HG02884 (cell line): ENCODE measurements around the gene C11orf68.
"Not testable (repeated sequence)": the region's sequence is repeated elsewhere in the genome, so short reads cannot be mapped to it uniquely, and the experiment has no call there.

Experiments used
- ATAC-seq: cut with Tn5 transposase; IDR thresholded peaks from one replicate; pipeline ENCODE4 v1.9.1; 2021; ENCODE audit warnings: mild to moderate bottlenecking, moderate library complexity; ENCODE audit not compliant: unreplicated experiment

The C11orf68 gene

GRCh38 chr11:65915101-65915820, 3.6 kb downstream of the C11orf68 start:
- no peak for ATAC-seq

- no peak for ATAC-seq
These were observed 6.0 kb downstream of the C11orf68 start for GRCh38 chr11:65912845-65913244.

- no peak for ATAC-seq
These were observed 6.9 kb downstream of the C11orf68 start for GRCh38 chr11:65911682-65912568.

- ATAC-seq, result no peak
These were observed 11.0 kb downstream of the C11orf68 start for GRCh38 chr11:65907878-65908277.

GRCh38 chr11:65906602-65907001, 12.3 kb downstream of the C11orf68 start:
- no peak for ATAC-seq

- ATAC-seq, result no peak
These were observed 15.1 kb downstream of the C11orf68 start for GRCh38 chr11:65903715-65904114.

GRCh38 chr11:65903068-65903481, 15.8 kb downstream of the C11orf68 start:
- no peak for ATAC-seq

- ATAC-seq, result no peak
These were observed 18.0 kb downstream of the C11orf68 start for GRCh38 chr11:65900899-65901180.

- peak; percentile 54 for ATAC-seq
These were observed 18.6 kb downstream of the C11orf68 start, which contains the start of gene FOSL1 for GRCh38 chr11:65900125-65900898. Gene FOSL1 (minus strand): TSS chr11:65900388. CDS start chr11:65900339, 49 bp downstream.

GRCh38 chr11:65899356-65900124, 19.3 kb downstream of the C11orf68 start:
- no peak for ATAC-seq

GRCh38 chr11:65898656-65899355, 20.1 kb downstream of the C11orf68 start:
- no peak for ATAC-seq

- ATAC-seq, result no peak
These were observed 21.8 kb downstream of the C11orf68 start for GRCh38 chr11:65897020-65897471.

- ATAC-seq, result no peak
These were observed 22.5 kb downstream of the C11orf68 start for GRCh38 chr11:65896034-65896999.

- no peak for ATAC-seq
These were observed 23.3 kb downstream of the C11orf68 start for GRCh38 chr11:65895482-65895981.

GRCh38 chr11:65894034-65894591, 24.7 kb downstream of the C11orf68 start:
- ATAC-seq, result no peak

- no peak for ATAC-seq
These were observed 26.1 kb downstream of the C11orf68 start for GRCh38 chr11:65892661-65893317.

- ATAC-seq, result not testable (repeated sequence)
These were observed 26.7 kb downstream of the C11orf68 start for GRCh38 chr11:65892137-65892540.
